GM18870 (cell line): ENCODE results near the gene HRH2.
"Not testable (repeated sequence)": the region's sequence is repeated elsewhere in the genome, so short reads cannot be mapped to it uniquely, and the experiment has no call there.

Source experiments
- ATAC-seq: cut with Tn5 transposase; IDR thresholded peaks from one replicate; pipeline ENCODE4 v1.9.1; 2021; ENCODE audit warnings: moderate library complexity; ENCODE audit not compliant: unreplicated experiment

The HRH2 gene

GRCh38 chr5:175735701-175736100 is 77.8 kb downstream of the HRH2 start:
- ATAC-seq: no peak

GRCh38 chr5:175736652-175737051 is 78.8 kb downstream of the HRH2 start:
- no peak for ATAC-seq

DNA sequence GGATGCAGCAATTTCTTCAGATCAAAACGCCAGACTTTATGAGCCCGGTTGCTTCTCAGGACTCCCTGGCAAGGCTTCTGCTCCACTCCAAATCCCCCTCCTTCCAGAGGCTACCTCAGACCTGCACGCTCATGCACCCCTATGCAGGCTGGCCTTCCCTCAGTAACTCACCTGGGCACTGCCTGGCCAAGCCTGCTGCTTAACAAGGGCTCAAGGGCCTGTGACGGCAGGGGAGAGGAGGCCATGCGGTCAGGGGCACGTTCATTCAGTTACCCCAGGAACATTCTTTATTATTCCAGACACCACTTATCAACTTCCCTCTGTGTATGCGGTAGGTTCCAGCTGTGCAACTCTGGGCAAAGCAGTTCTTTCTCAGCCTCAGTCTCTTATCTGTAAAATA is 79.6 kb downstream of the HRH2 start:
- ATAC-seq: no peak

GRCh38 chr5:175738126-175738525 is 80.3 kb downstream of the HRH2 start:
- ATAC-seq: no peak

- no peak for ATAC-seq
Observed at GRCh38 chr5:175738602-175739133, 80.8 kb downstream of the HRH2 start.

- ATAC-seq: no peak
Observed at GRCh38 chr5:175740014-175740413, 82.1 kb downstream of the HRH2 start.

DNA sequence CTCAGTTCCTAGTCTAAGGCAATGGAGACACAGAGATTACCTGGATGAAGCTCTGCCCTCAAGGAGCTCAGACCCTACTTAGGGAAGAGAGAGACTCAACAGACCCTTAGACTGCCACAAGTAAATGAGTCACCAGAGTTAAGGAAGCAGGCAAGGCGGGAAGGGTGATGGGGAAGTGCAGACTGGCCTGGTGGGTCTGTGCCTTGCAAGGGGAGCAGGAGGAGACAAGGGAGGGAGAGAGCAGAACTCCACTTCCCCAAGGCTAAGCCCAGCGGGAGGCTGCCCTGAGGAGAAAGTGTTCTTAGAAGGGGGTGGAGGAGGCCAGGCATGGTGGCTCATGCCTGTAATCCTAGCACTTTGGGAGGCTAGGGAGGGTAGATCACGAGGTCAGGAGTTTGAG is 83.7 kb downstream of the HRH2 start:
- no peak for ATAC-seq

DNA sequence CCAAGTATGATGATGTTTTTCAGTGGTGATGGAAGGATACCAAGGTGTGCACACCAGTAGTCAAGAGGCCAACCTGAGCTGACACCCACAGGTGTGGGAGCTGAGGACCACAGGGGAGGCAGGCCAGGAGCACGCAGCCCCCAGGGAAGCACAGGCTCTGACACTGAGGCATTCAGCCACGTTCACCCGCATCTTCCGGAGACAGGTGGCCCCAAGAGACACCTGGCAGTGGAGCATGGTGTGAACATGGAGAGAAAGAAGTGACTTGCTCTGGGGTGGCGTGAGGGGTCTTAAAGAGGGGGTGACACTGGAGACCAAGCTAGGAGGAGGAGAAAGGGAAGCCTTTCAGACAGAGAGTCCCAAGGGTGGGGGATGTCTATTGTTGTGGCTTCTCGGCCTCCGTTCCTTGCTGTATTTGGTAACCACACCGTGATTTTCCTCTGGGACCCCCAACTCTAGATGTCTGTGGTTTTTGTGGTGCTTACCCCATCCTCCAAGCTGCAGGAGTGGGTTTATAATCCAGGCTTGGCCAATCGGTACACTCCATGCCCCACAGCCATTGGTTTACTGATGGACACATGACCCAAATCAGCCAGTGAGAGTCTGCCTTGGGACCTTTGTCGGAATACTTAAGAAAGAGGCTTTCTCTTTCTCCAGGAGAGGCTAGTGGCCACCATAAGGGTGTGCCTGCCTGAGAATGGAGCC is 84.6 kb downstream of the HRH2 start:
- no peak for ATAC-seq

GRCh38 chr5:175743676-175744210 is 85.9 kb downstream of the HRH2 start:
- no peak for ATAC-seq

DNA sequence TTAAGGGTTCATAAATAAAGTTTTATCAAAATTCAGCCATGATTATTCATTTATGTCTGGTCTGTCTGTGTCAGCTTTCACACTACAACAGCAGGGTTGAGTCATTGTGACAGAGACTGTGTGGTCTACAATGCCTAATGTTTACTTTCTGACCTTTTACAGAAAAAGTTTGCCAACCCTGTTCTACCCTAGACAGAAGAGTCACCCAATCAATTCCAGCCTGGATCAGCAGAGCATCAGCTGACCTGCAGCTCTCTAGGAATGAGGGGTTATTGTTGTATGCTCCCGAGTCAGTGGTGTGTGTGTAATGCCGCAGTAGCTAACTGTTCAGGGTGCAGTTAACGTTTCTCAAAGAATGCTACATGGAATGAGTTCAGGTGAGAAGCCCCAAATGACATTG is 87.3 kb downstream of the HRH2 start:
- no peak for ATAC-seq

DNA sequence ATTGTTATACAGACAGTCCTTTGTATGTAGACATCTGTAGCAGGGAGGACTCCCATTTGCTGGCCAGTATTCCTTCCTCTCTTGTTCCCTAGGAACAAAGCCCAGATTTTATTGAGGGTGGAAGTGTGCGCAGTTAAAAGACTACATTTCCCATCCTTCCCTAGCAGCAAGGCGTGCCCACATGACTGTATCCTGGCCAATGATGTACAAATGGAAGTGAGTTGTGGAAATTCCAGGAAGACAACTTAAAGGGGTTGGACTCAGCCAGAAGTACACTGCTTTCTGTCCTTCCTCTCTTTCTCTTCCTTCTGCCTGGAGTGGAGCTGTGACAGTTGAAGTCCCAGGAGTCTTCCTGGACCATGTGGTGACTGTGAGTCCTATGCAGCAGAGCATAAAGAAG is 89.0 kb downstream of the HRH2 start:
- no peak for ATAC-seq

DNA sequence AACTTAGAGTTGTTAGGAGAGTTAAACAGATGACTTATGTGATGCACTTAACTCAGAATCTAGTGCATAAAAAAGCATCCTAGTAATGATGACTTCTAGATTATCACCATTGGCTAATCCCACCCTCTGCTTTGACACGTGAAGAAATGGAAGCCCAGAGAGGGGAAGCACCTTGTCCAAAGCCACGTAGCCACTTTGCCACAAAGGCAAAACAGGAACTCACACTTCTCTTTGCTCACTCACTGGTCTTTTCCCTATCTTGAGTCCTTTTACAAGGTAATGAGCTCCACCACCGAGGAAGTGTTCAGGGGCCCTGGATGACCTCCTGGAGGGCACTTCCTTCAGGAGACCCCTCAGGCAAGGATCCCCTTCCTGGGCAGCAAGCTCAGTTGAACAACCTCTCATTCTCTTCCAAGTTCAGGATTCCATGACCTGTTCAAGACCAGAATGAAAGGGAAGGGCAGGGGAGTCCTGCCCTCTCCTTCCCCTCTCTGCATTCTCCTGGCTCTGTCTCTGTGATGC is 89.7 kb downstream of the HRH2 start:
- no peak for ATAC-seq

GRCh38 chr5:175748650-175749049 is 90.8 kb downstream of the HRH2 start:
- no peak for ATAC-seq

GRCh38 chr5:175749591-175749990 is 91.7 kb downstream of the HRH2 start:
- no peak for ATAC-seq

- ATAC-seq: no peak
Observed at GRCh38 chr5:175750511-175750931, 92.7 kb downstream of the HRH2 start.

- no peak for ATAC-seq
Observed at GRCh38 chr5:175751369-175751768, 93.5 kb downstream of the HRH2 start.

DNA sequence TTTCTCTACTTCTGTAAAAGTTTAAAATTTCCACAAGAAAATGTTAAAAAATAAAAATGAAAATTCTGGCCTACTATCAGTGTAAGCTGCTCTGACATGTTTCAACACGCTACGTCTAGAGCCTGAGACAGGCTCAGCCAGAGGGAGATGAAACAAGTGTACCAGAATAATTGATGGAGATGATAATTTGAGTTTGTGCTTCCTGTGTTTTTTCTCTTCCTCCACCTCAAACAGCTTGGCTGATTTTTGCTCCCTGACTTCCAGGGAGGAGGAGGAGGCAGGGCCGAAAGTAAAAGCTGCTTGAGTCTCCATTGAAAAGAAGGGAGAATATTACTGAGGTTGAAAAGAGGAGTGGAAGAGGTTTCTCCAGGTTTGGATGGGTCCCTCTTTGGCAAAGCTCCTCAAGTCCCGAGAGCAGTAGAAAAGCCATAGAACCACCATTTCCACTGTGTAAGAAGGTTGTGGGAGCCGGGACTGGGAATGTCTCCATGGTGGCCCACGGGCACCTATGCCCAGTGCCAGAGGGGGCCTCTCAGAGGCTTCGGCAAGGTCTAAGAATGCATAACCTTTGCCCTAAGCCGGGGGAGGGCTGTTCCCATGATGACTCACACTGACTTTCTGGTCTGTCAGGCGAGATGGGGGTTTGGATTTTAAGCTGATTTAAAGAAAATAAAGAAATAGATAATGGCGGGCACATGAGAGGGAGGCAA is 95.1 kb downstream of the HRH2 start:
- no peak for ATAC-seq

GRCh38 chr5:175753536-175754402 is 95.9 kb downstream of the HRH2 start:
- no peak for ATAC-seq

GRCh38 chr5:175759991-175760390 is 102.1 kb downstream of the HRH2 start:
- ATAC-seq: not testable (repeated sequence)
